Thyroid gland (tissue), 4 donors: ENCODE measurements around the gene CALY. TPM values are rescaled to one million over a fixed set of nuclear protein-coding genes. Genes with fewer than 3 reads are reported as not detected.
A peak's percentile ranks its signal among the peaks of the same experiment; 100 is the strongest.

Experiments
- DNase-seq, 2 donors: peaks; one replicate each; pipeline ENCODE4 v3.0.0-alpha.2; 2019
- H3K27ac ChIP-seq, 3 donors: fragments of 200-600 bp; sonication (generic); 1 replicate in 2 of 3; 2 replicates in 1 of 3; pipeline ENCODE4 v1.5.1; 2016 to 2019; ENCODE audit warnings: mild to moderate bottlenecking in 1 of 3, moderate library complexity in 1 of 3
- H3K27me3 ChIP-seq: fragments of 200-600 bp; sonication (generic); one replicate; pipeline ENCODE4 v1.5.1; 2019
- H3K36me3 ChIP-seq, 2 donors: fragments of 200-600 bp; sonication (generic); one replicate each; pipeline ENCODE4 v1.5.1; 2016 to 2019
- H3K4me1 ChIP-seq, 2 donors: fragments of 200-600 bp; sonication (generic); one replicate each; pipeline ENCODE4 v1.5.1; 2017 to 2019
- H3K4me3 ChIP-seq, 3 donors: fragments of 200-600 bp; sonication (generic); replicated peaks in 1 of 3; 1 replicate in 2 of 3; 2 replicates in 1 of 3; pipeline ENCODE4 v1.5.1; 2016; ENCODE audit warnings: mild to moderate bottlenecking in 1 of 3
- H3K9me3 ChIP-seq: fragments of 200-600 bp; sonication (generic); one replicate; pipeline ENCODE4 v1.5.1; 2017
- CTCF ChIP-seq, 6 experiments: fragments of 200-600 bp in 3 of 6; fragments of 450-650 bp in 3 of 6; sonication (generic) in 3 of 6; IDR thresholded peaks; one replicate each; pipeline ENCODE4 v1.5.1; 2016 to 2019; ENCODE audit warnings: antibody characterized with exemption in 6 of 6, mild to moderate bottlenecking in 2 of 6, inconsistent platforms in 1 of 6, moderate library complexity in 1 of 6
- POLR2A ChIP-seq, 2 donors: fragments of 450-650 bp; IDR thresholded peaks; one replicate each; pipeline ENCODE4 v1.6.1; 2017; ENCODE audit warnings: antibody characterized with exemption in 2 of 2, mild to moderate bottlenecking in 2 of 2, moderate library complexity in 1 of 2
- WGBS, 2 donors: methylation state at CpG; one replicate each; pipeline ENCODE4 v1.1.5; 2017; 5-methylcytosine and 5-hydroxymethylcytosine counted together
- intact Hi-C: fragments of 100-400 bp; cut with DNase I; formaldehyde crosslinking; loops from one replicate; pipeline ENCODE4 v1.15.1; 2023
- total RNA-seq, 4 donors: library from RNA; depleted of rRNA; stranded (reverse); fragments of >200 nt; gene quantifications; one replicate each; pipeline ENCODE4 v1.2.3, GENCODE V29; 2016

The CALY gene
- total RNA-seq, 4 donors from 2014 or later = 0.13 to 1.5 TPM; not detected in 2

DNA sequence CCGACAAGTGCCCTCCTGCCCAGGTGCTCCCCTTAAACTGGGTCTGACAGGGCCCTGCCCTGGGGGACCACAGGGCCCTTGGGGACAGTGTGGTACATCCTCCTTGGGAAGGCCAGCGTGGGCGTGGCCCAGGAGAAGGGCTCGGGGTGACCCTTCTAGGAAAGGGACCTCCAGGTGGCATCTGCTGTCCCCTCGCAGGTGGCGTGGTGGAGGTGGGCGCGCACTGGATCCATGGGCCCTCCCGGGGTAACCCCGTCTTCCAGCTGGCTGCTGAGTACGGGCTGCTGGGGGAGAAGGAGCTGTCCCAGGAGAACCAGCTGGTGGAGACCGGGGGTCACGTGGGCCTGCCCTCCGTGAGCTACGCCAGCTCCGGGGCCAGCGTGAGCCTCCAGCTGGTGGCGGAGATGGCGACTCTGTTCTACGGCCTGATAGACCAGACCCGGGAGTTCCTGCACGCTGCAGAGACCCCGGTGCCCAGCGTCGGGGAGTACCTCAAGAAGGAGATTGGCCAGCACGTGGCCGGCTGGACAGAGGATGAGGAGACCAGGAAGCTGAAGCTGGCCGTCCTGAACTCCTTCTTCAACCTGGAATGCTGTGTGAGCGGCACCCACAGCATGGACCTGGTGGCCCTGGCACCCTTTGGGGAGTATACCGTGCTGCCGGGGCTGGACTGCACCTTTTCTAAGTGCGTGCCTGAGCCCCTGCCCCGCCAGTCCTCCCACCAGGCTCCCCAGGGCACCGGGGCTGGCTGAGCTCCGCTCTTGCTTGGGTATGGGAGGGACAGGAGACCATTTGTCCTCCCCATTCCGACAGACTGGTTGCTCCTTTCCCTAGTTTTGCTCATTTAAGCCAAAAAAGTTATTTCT, 43.3 kb upstream of the CALY start:
- Histone ChIP-seq H3K4me3 (peak overlapping the region in 2 of 3 donors; percentile 51 to 52), H3K27me3 (no peaks in the 10 kb centered on the region), H3K9me3 (no peaks in the 10 kb centered on the region), H3K4me1 (peaks cover 10 to 15% of the 10 kb centered on the region in 2 donors), H3K36me3 (no peaks in the 10 kb centered on the region), H3K27ac (peak overlapping the region in 1 of 3 donors; percentile 31)
- no peak for DNase-seq
- 93 to 95% methylated on average over 19 to 23 of the region's 36 CpGs for WGBS, 2 donors
- no peak for TF ChIP-seq POLR2A (IDR thresholded peaks at IDR 0.05)
- no peak for TF ChIP-seq CTCF (IDR thresholded peaks at IDR 0.05)
- intact Hi-C loops = loop anchor here (5.0 kb wide), 1 partner anchor 68 kb away; no protein-coding TSS in a partner anchor

DNA sequence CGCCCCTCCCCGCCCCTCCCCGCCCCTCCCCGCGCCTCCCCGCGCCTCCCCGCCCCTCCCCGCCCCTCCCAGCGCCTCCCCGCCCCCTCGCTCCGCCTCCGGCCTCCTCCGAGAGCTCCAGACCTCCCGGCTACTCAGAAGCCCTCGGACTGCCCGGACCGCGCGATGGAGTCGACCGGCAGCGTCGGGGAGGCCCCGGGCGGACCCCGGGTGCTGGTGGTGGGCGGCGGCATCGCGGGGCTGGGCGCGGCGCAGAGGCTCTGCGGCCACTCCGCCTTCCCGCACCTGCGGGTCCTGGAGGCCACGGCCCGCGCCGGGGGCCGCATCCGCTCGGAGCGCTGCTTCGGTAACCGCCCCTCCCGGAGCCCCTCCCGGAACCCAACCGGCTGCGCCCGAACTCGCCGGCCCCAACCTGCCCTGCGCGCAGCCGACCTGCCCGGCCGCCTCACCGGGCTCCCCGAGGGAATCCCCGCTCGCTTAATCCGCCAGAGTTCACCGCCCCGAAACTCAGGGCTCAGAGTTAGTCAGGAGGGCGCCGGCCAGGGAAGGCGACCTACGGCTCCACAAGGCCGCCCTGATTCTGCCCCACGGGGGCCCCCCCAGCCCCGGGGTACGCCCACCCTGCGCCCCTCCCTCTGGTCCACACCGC, 42.6 kb upstream of the CALY start, which contains the start of gene PAOX:
Gene PAOX (plus strand): TSS at position 111 of the 649 bp plus-strand sequence. CDS start 55 bp downstream, at position 166.
- Histone ChIP-seq H3K4me1 (peaks cover 11 to 16% of the 10 kb centered on the region in 2 donors), H3K27ac (peak within 1 kb of the TSS in 2 of 3 donors; percentile 0 to 42), H3K36me3 (no peaks in the 10 kb centered on the region), H3K9me3 (no peaks in the 10 kb centered on the region), H3K4me3 (peak within 1 kb of the TSS; percentile 51 to 72 (median 71)), H3K27me3 (no peaks in the 10 kb centered on the region)
- WGBS, 2 donors = 7 to 8% methylated on average over 12 to 13 of the region's 78 CpGs
- intact Hi-C loops = loop anchor here (5.0 kb wide), 1 partner anchor 67 kb away; no protein-coding TSS in a partner anchor
- peak; percentile 70 to 74 for DNase-seq
- TF ChIP-seq POLR2A (IDR thresholded peaks at IDR 0.05) (peak in 1 of 2 donors; percentile 66), CTCF (IDR thresholded peaks at IDR 0.05) (no peak)

DNA sequence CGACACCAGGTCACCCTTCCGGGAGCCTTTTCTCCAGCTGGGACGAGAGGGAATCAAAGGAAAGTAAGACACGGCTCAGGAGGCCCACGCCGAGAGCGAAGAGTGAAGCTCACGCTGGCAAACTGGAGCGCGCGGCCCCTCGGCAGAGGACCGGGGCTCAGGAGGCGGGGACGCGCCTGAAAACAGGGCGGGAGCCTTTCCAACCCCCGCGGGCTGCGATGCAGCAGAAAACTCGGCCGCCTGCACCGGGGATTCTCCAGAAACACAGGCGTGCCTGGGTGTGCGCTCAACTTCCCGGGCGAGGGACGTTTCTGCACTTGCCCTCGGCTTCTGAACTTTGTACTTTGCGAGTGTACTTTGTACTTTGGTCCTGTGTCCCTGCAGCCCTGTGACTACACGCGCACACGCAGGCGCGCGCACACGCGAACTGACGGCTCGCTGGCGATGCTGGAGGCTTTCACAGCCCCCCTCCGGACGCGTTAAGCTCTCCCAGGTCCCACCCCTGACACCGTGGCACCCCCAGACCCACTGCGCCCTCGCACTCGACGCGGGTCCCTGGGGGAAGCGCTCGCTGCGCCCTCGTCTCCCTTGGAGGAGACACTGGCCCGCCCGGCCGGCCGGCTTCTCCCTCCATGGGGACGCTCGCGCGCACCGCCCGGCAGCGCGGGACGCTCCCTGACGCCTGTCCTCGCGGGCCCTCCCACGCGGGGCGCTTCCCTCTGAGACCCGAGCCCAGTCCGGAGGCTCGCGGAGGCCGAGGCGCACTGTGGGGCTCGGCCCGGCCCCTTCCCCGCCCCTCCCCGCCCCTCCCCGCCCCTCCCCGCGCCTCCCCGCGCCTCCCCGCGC, 41.8 kb upstream of the CALY start:
- DNase-seq = peak; percentile 59 to 63
- intact Hi-C loops = loop anchor here (5.0 kb wide), 1 partner anchor 66 kb away; no protein-coding TSS in a partner anchor

GRCh38 chr10:133377818-133378250, 41.1 kb upstream of the CALY start:
- TF ChIP-seq CTCF (IDR thresholded peaks at IDR 0.05) = no peak
- no peak for TF ChIP-seq POLR2A (IDR thresholded peaks at IDR 0.05)
- peak overlapping the region in 2 of 3 donors; percentile 0 to 42 for H3K27ac ChIP-seq
- intact Hi-C loops = loop anchor here (5.0 kb wide), 1 partner anchor 66 kb away; no protein-coding TSS in a partner anchor
- no peak for DNase-seq
- peaks cover 16 to 19% of the 10 kb centered on the region in 2 donors for H3K4me1 ChIP-seq
- H3K9me3 ChIP-seq = no peaks in the 10 kb centered on the region
- H3K27me3 ChIP-seq = no peaks in the 10 kb centered on the region
- no peaks in the 10 kb centered on the region for H3K36me3 ChIP-seq
- 8 to 44% methylated on average over 8 to 13 of the region's 20 CpGs for WGBS, 2 donors
- H3K4me3 ChIP-seq = peak overlapping the region; percentile 18 to 72 (median 71)

More for the DNA sequence above, 41.8 kb upstream of the CALY start:
- peak overlapping the region in 2 of 3 donors; percentile 0 to 42 for H3K27ac ChIP-seq
- no peaks in the 10 kb centered on the region for H3K27me3 ChIP-seq
- H3K4me3 ChIP-seq = peak overlapping the region; percentile 18 to 72 (median 71)
- H3K9me3 ChIP-seq = no peaks in the 10 kb centered on the region
- WGBS, 2 donors = 1% methylated on average over 33 to 50 of the region's 90 CpGs
- H3K4me1 ChIP-seq = peaks cover 16 to 19% of the 10 kb centered on the region in 2 donors
- TF ChIP-seq POLR2A (IDR thresholded peaks at IDR 0.05) (peak; percentile 8 to 22), CTCF (IDR thresholded peaks at IDR 0.05) (no peak)
- no peaks in the 10 kb centered on the region for H3K36me3 ChIP-seq
